ENCODE measurements around the gene SMIM22. TPM values are rescaled to one million over a fixed set of nuclear protein-coding genes. Genes with fewer than 3 reads are reported as not detected.

SMIM22 gene
- total and polyA plus RNA-seq, 2 of the 8 experiments (the other 6 are each of a cell fraction or from before 2014, with no cell fraction given) = not detected

DNA sequence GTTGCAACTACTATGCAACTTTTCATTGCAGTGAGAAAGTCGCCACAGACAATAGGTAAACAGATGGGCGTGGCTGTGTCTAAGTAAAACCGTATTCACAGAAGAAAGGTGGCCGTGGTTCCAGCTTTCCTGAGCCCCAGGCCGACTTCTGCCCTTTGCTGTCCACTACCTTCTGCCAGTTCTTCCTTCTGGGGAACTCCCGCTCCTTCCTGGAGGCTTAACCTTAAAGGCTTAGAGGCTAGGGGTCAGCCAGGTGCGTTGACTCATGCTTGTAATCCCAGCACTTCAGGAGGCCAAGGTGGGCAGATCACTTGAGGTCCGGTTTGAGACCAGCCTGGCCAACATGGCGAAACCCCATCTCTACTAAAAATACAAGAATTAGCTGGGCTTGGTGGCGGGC is 4.9 kb upstream of the SMIM22 start (continued):
- TF ChIP-seq, protein P1, sequence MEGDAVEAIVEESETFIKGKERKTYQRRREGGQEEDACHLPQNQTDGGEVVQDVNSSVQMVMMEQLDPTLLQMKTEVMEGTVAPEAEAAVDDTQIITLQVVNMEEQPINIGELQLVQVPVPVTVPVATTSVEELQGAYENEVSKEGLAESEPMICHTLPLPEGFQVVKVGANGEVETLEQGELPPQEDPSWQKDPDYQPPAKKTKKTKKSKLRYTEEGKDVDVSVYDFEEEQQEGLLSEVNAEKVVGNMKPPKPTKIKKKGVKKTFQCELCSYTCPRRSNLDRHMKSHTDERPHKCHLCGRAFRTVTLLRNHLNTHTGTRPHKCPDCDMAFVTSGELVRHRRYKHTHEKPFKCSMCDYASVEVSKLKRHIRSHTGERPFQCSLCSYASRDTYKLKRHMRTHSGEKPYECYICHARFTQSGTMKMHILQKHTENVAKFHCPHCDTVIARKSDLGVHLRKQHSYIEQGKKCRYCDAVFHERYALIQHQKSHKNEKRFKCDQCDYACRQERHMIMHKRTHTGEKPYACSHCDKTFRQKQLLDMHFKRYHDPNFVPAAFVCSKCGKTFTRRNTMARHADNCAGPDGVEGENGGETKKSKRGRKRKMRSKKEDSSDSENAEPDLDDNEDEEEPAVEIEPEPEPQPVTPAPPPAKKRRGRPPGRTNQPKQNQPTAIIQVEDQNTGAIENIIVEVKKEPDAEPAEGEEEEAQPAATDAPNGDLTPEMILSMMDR (IDR thresholded peaks at IDR 0.05; ENCODE audit: control extremely low read depth in 1 of 3, insufficient read depth in 1 of 3, low read depth in 1 of 3, low read length in 3 of 3) = no peak
- no peak for TF ChIP-seq SIRT6 (IDR thresholded peaks at IDR 0.05; ENCODE audit: low read length)
- TF ChIP-seq TCF12 (IDR thresholded peaks at IDR 0.05; ENCODE audit: low read depth, low read length) = no peak

All from H1 (cell line).